Measurements from ENCODE around the gene CPB1.
A peak's percentile ranks its signal among the peaks of the same experiment; 100 is the strongest.

GRCh38 chr3:148861277-148861869, 33.8 kb downstream of the CPB1 start:
- peak; percentile 52 to 85 (median 76) for TF ChIP-seq CTCF (IDR thresholded peaks at IDR 0.05)
- TF ChIP-seq POLR2A (IDR thresholded peaks at IDR 0.05) = no peak

Measured in Peyer's patch (tissue), 4 donors.